ENCODE results near the gene FOXP1. TPM values are rescaled to one million over a fixed set of nuclear protein-coding genes. Genes with fewer than 3 reads are reported as not detected.

FOXP1 gene
- total RNA-seq, 1 donor from 2014 or later: 71.3 TPM

DNA sequence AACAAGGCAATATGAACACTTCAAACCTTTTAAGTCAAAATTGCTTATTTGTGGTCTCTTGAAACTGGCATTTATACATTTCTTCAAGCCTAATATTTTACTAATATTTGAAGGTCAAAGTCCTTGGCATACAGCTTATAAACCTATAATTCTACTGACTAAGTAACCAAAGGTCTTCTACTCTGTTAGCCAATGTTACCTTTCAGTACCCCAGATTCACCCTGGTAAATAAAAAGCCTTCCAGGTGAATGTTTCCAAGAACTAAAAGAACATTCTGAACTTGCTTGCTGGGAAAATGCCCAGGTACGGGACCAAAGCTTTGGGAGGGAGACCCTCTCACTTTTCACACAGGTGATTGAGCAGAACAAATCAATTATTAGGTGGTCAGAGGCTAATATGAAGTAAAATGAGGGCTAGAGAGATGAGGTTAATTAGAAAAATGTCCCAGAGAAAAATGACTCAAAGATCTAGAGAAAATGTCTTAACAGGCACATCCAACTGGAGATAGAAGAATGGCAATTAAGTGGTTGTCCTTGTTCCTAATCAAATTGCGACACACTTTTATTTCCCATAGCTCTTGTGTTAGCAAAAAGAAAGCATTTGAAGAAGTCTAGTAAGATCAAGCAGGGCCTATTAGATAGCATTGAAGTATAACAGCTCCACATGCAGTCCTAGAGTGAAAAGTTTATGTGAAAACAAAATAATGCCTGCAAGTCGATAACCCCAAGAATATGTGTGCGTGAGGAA, 232.0 kb downstream of the FOXP1 start:
- no peaks in the 10 kb centered on the region for H3K9me3 Mint-ChIP-seq (ENCODE audit: unreplicated experiment)
- no peak for DNase-seq (ENCODE audit: low spot score)
- H3K27me3 Mint-ChIP-seq (ENCODE audit: unreplicated experiment): no peaks in the 10 kb centered on the region
- no peaks in the 10 kb centered on the region for H3K36me3 Mint-ChIP-seq (ENCODE audit: low read depth, unreplicated experiment)
- no peak for TF ChIP-seq CTCF (IDR thresholded peaks at IDR 0.05; ENCODE audit: unreplicated experiment)
- H3K4me1 Mint-ChIP-seq (ENCODE audit: unreplicated experiment): no peaks in the 10 kb centered on the region
- H3K27ac Mint-ChIP-seq (ENCODE audit: unreplicated experiment): no peak overlapping the region
- no peak overlapping the region for H3K4me3 Mint-ChIP-seq (ENCODE audit: unreplicated experiment)

DNA sequence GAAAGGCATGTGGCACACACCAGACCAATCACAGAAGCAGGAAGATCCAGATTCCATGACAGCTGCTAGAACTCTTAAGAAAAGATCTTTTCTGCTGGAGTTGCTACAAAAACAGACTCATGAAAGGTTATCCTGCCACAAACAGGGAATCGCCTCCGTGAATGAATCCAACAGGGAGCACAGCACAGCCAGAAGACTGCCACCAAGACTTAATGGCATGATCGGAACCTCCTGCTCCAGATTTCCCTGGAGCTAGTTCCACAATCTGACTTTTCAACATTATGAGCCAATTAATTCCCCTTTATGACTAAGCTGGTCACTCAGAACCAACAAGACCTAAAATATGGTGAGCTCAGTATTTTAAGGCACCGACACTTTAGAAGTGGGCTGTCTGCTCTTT, 232.5 kb downstream of the FOXP1 start:
- no peak for DNase-seq (ENCODE audit: low spot score)
- Mint-ChIP-seq H3K27me3 (ENCODE audit: unreplicated experiment) (no peaks in the 10 kb centered on the region), H3K9me3 (ENCODE audit: unreplicated experiment) (no peaks in the 10 kb centered on the region), H3K4me1 (ENCODE audit: unreplicated experiment) (no peaks in the 10 kb centered on the region), H3K27ac (ENCODE audit: unreplicated experiment) (no peak overlapping the region), H3K36me3 (ENCODE audit: low read depth, unreplicated experiment) (no peaks in the 10 kb centered on the region), H3K4me3 (ENCODE audit: unreplicated experiment) (no peak overlapping the region)
- TF ChIP-seq CTCF (IDR thresholded peaks at IDR 0.05; ENCODE audit: unreplicated experiment): no peak

DNA sequence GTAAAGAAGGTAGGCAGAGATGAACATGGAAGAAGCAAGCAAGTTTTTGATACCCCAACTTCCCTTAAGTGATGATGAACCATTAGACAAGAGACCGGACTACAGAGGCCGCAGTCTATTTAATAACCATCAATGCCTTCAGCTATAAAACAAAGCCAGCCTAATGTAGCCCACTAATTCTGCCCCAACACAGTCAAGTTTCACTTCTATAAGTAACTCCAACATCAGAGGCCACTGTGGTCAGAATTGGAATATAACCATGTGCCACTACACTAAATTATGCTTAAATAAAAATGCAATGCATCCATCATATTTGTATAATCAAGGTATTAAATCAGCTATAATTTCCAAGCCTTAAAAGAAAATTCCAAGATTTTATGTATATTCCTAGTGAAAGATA, 234.7 kb downstream of the FOXP1 start:
- no peak for DNase-seq (ENCODE audit: low spot score)
- Mint-ChIP-seq H3K9me3 (ENCODE audit: unreplicated experiment) (no peaks in the 10 kb centered on the region), H3K4me1 (ENCODE audit: unreplicated experiment) (no peaks in the 10 kb centered on the region), H3K4me3 (ENCODE audit: unreplicated experiment) (no peak overlapping the region), H3K27ac (ENCODE audit: unreplicated experiment) (no peak overlapping the region), H3K36me3 (ENCODE audit: low read depth, unreplicated experiment) (no peaks in the 10 kb centered on the region), H3K27me3 (ENCODE audit: unreplicated experiment) (peaks cover 2% of the 10 kb centered on the region)
- TF ChIP-seq CTCF (IDR thresholded peaks at IDR 0.05; ENCODE audit: unreplicated experiment): no peak

GRCh38 chr3:71348001-71348632, 235.4 kb downstream of the FOXP1 start:
- no peak overlapping the region for H3K4me3 Mint-ChIP-seq (ENCODE audit: unreplicated experiment)
- H3K9me3 Mint-ChIP-seq (ENCODE audit: unreplicated experiment): no peaks in the 10 kb centered on the region
- no peak overlapping the region for H3K27ac Mint-ChIP-seq (ENCODE audit: unreplicated experiment)
- no peak for TF ChIP-seq CTCF (IDR thresholded peaks at IDR 0.05; ENCODE audit: unreplicated experiment)
- DNase-seq (ENCODE audit: low spot score): no peak
- no peaks in the 10 kb centered on the region for H3K36me3 Mint-ChIP-seq (ENCODE audit: low read depth, unreplicated experiment)
- no peaks in the 10 kb centered on the region for H3K4me1 Mint-ChIP-seq (ENCODE audit: unreplicated experiment)
- H3K27me3 Mint-ChIP-seq (ENCODE audit: unreplicated experiment): peaks cover 2% of the 10 kb centered on the region

- H3K27me3 Mint-ChIP-seq (ENCODE audit: unreplicated experiment): peaks cover 2% of the 10 kb centered on the region
- DNase-seq (ENCODE audit: low spot score): no peak
- H3K36me3 Mint-ChIP-seq (ENCODE audit: low read depth, unreplicated experiment): peaks cover 3% of the 10 kb centered on the region
- TF ChIP-seq CTCF (IDR thresholded peaks at IDR 0.05; ENCODE audit: unreplicated experiment): no peak
- H3K27ac Mint-ChIP-seq (ENCODE audit: unreplicated experiment): no peak overlapping the region
- no peak overlapping the region for H3K4me3 Mint-ChIP-seq (ENCODE audit: unreplicated experiment)
- no peaks in the 10 kb centered on the region for H3K9me3 Mint-ChIP-seq (ENCODE audit: unreplicated experiment)
- no peaks in the 10 kb centered on the region for H3K4me1 Mint-ChIP-seq (ENCODE audit: unreplicated experiment)
Measured at GRCh38 chr3:71346061-71346460, 237.5 kb downstream of the FOXP1 start.
